HK-2 (cell line): ENCODE results near the gene B3GAT3.
"Not testable (repeated sequence)": the region's sequence is repeated elsewhere in the genome, so short reads cannot be mapped to it uniquely, and the experiment has no call there.

Experiments
- DNase-seq: peaks from one replicate; pipeline ENCODE4 v3.0.0-alpha.2; 2018; ENCODE audit not compliant: unreplicated experiment

B3GAT3 gene

GRCh38 chr11:62645946-62646824 lies 24.4 kb upstream of the B3GAT3 start, which contains the start of gene GANAB:
Gene GANAB, minus strand, starts transcription at chr11:62646613. Its CDS starts 14 bp downstream, at chr11:62646599.
- DNase-seq: peak; percentile 95

DNA sequence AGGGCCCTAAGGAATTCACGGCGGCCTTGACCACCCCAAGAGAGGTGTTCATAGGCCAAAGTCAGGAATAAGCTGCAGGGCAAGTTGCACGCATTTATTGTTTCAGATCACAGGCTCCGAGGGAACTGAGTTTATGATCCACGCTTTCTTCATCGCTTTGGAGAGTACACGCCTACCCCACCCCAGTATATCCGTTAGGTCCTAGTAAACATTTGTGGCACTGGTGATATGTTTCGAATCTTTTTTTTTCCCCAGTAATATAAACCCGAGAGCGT lies 23.8 kb upstream of the B3GAT3 start:
- no peak for DNase-seq

- DNase-seq: no peak
These were observed 22.4 kb upstream of the B3GAT3 start for GRCh38 chr11:62644220-62644619.

GRCh38 chr11:62632492-62632891 lies 10.7 kb upstream of the B3GAT3 start:
- DNase-seq: no peak

DNA sequence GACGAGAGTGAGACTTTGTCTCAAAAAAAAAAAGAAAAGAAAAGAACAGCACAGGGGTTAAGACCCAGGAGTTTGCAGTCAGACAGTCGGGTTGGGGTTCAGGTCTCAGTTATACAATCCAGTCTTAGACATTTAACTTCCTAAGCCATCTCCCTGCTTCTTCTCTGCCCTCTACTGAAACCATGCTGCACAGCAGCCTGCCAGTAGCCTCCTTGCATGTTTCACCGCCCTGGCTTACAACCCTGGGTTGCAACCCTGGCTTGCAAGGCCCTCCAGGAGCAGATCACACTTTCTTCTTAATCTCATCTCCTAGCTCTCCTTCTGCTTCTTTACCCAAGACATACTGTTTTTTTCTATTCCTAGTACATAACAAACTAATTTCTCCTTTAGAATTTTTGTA lies 5.9 kb upstream of the B3GAT3 start:
- no peak for DNase-seq

- no peak for DNase-seq
These were observed 797 bp upstream of the B3GAT3 start for GRCh38 chr11:62622476-62623089.

DNA sequence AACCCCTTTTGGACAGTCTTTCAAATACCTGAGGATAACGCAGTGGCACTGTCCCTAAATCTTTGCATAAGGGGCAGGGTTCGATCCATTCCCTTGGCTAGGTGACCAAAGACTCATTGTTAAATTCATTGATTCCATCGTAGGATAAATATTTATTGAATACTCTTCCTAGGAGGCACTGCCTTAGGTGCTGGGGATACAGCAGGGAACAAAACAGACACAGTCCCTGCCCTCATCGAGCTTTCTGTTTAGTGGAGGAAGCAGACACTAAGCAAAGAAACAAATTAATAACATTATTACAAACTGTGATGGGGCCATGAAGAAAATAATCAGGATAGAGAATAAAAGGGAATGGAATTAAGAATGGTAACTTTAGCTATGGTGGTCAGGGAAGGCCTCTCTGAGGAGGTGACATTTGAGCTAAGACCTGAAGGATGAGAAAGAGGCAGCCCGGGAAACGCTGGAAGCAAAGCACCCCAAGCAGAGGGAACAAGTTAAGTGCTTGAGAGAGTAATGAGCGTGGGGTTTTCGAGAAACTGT lies 689 bp downstream of the B3GAT3 start:
- DNase-seq: no peak

DNA sequence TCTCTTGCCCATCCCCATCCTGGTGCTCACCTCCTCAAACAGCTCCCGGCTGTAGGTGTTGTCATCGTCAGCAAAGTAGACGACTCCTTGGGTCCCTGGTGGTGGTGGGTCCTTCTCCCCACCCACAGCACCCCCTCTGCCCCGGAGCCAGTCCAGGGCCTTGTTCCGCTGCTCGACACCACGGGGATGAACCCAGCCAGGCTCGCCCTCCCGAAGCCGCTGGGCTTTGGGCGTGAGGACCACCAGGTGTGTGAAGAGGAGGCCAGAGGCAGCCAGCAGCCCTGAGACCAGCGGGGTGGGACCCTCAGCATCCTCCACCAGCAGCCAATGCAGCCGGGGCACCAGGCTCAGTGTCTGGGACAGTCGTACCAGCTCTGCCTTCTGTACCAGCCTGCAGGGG lies 4.8 kb downstream of the B3GAT3 start:
- not testable (repeated sequence) for DNase-seq

DNA sequence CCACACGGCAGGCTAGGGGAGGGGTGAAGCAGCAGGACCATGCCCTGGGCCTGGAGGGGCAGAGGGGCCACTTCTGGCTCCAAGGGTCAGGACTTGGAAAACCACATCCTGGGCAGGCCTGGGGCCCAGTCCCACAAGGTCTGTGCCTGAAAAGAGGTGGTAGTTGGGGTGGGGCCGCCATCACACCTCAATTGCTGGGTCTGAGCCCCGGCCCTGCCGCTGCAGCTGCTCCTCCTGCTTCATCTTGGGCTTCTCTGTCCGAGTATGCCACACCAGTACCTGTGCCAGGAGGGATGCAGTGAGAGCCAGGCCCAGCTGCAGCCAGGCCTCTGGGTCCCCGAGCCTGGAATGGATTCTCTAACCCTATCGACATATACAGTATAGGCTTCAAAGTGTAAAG lies 6.3 kb downstream of the B3GAT3 start:
- DNase-seq: no peak

DNA sequence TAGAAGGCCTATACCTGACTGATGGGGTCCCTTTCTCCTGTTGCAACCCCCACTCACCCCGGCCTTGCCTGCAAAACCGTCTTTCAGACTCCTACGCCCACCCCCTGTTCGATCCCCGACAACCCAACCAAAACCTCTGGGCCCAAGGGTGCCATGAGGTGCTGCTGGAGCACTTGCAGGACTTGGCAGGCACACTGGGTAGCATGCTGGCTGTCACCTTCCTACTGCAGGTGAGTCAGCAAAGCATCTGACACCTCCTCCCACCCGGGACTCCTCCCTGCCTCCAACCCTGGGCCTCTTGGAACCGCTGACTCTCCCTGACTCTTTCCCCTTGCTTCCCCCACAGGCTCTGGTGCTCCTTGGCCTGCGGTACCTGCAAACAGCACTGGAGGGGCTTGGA lies 7.5 kb downstream of the B3GAT3 start:
- DNase-seq: peak; percentile 56

- DNase-seq: no peak
These were observed 8.5 kb downstream of the B3GAT3 start for GRCh38 chr11:62613291-62613778.

DNA sequence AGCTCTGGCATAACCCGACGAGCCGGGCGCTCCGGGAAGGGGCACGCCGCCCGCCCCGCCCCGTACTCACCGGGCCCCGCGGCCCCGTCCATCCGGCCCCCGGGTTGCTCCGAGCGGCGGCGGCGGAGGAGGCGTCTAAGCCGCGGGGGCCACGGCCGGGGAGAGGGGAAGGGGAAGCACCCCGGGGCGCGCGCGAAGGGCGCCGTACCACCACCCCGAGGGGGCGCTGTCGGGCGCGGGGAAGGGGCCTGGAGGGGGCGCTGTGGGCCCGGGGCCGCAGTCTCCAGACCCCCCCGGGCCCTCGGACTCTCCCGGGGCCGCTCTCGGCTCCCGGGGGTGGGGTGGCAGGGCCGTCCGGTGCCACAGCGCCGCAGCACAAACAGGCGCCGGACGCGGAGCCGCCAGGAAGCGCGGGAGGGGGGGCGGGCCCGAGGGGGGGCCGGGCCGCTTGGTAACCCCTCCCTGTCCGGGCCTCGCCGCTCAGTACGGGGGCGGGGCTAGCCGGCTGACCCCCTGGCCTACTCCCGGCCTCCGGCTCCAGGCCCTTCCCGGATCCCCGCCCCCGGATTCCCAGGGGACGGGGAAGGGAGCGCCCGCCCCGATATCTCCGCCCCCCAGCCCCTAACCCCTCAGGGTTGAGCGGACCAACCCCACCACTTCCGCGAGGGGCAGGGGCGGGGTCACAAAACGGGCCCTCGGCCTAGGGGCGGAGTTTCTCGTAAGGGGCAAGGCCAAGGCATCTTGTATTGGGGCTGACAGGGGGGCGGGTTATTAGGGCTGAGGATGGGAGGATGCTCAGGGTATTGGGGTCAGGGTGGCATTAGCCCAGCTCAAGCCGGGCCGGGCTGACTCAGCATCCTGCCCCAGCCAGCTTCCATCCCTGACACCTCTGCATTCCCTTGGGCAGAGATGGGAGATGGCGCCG lies 9.2 kb downstream of the B3GAT3 start, which contains the start of the genes EML3 and ROM1:
Gene EML3 (minus strand): TSS at position 410 of the 925 bp plus-strand sequence. CDS start 318 bp downstream, at position 92.
Gene ROM1 (plus strand): TSS at position 892 of the 925 bp plus-strand sequence. CDS start 25 bp downstream, at position 917.
- DNase-seq: peak; percentile 75

- peak; percentile 44 for DNase-seq
These were observed 10.0 kb downstream of the B3GAT3 start for GRCh38 chr11:62611705-62612365.

DNA sequence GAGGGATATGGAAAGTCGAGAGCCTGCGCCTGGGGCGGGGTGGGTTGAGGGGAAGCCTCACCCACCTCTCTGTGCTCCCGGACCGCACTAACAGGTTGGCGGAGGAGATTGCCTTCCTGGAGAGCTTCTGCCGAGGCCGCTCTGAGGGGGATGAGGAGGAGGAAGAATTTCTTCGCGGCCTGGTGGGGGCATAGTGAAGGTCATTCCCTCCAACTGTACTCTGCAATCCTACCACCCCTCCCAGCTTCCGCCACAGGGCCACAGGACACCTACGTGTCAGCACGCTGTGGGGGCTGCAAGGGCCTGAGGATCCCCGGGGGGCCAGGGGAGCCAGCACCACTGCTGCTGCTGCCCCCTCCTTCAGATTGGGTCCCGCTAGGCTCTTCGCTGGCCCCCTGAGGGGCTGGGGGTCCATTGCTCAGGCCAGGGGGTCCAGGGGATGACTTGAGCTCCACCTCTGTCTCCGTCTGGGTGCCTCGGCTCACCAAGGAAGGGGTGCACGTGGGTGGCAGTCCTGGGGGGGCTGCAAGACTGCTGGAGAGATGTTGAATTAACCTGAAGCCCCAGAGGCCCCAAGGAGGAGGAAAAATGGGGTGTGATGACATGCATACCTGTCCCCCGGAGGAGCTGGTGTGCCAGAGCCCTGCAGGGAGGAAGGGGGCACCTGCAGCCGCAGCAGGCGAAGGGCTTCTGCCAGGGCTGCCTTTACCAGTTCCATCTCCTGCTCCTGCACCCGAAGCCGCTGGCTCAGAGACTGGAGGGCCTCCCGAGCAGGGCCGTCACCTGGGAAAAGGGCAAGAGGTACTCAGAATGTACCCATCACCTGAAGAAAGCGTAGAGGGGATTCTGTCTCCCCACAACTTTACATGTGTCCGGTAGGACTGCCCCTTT lies 10.7 kb downstream of the B3GAT3 start:
- no peak for DNase-seq

DNA sequence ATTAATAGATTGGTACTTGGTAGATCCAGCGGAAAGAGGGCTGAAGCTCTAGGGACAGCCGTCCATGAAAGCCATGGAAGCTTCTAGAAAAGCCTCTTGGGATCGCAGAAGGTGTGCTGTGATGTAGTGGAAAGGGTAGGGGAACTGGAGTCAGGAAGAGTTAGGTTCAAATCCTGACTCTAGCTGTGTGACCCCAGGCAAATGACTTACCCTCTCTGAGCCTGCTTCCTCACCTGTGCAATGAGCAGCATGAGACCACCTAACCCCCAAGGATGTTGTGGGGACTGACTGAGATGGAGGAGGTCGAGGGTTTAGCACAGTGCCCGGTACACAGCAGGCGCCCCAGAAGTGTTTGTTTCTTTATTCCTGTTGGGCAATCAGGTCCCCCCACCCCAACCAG lies 11.4 kb downstream of the B3GAT3 start:
- DNase-seq: no peak

DNA sequence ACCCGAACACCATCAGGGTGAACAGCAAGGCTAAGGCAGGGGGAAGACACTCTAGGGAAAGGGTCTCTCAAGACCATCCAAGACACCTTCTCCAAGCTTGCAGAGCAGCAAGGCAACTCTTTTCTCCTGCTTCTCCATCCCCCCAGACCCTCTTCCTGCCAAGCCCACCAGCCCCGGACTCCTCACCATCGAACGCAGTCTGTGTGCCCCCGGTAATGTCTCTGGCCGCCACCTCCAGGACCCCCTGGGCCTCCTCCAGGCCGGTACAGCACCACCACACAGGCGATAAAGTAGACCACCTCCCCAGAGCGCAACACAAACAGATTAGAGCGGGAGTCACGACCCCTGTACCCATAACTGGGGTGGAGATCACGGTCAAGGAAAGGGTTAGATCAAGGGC lies 13.0 kb downstream of the B3GAT3 start:
- no peak for DNase-seq

GRCh38 chr11:62607714-62608113 lies 14.1 kb downstream of the B3GAT3 start:
- DNase-seq: no peak

DNA sequence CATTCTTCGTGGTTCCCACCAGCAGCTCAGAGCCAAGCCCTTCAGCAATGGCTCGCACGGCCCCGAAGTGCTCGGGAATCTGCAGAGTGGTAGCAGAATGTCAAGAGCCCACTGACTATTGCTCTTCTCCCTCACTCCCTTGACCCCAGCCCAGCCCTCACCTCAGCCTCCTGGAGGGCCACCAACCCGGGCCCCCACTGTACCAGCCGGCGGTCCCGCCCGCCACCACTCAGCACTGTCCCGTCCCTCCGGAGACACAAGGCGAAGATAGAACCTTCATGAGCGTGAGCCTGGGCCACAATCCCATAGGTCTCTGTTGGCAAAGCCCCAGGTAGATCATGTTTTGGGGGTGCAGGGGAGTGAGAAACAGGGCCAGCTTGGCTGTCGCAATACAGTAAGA lies 15.9 kb downstream of the B3GAT3 start:
- no peak for DNase-seq

DNA sequence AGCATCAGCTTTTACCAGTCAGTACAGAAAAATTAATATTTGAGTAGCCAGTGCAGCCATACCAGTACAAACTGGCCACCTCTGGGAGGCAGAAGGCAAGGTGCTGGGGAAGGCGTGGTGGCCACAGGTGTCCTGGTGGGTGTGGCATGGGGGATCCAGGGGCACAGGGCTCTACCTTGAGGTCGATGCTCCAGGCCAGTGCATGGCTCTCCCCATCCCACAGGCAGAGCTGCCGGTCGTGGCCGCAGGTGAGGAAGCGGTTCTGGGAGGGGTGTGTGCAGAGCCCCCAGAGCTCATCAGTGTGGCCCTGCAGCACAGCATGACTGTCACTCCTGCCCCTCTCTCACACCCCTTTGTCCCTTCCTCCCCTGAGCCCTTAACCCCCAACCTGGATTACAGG lies 16.3 kb downstream of the B3GAT3 start:
- DNase-seq: no peak

DNA sequence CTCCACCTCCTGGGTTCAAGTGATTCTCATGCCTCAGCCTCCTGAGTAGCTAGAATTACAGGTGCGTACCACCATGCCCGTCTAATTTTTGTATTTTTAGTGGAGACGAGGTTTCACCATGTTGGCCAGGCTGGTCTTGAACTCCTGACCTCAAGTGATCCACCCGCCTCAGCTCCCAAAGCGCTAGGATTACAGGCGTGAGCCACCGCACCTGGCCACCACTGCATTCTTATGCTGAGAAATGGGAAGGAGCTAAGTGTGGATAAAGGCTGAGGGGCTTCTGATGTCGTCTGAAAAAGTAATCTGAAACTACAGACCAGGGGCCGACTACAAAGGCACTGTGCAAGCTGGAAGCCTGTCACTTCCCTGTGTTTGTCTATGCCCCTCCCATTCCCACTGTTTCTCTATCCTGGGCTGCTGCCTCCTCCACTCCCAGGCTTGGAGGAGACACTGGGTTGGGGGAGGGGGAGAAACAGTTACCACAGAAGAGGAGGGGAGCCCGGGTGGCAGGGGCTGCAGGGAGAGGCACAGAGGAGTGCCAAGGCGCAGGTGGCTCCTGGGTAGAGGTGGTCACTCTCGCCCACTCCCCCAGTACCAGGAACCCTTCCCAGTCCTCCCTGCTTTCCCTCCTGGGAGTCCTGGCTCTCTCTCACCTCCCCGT lies 17.2 kb downstream of the B3GAT3 start:
- no peak for DNase-seq
